Upper lobe of left lung (tissue), 6 donors: ENCODE data around the gene SULT1A1. TPM values are rescaled to one million over a fixed set of nuclear protein-coding genes. Genes with fewer than 3 reads are reported as not detected.
"Not testable (repeated sequence)": the region's sequence is repeated elsewhere in the genome, so short reads cannot be mapped to it uniquely, and the experiment has no call there.

Experiments
- ATAC-seq, 2 donors: fragments of 200-7000 bp; cut with Tn5 transposase; one replicate each; pipeline ENCODE4 v1.9.1; 2022; ENCODE audit warnings: mild to moderate bottlenecking in 2 of 2, moderate library complexity in 2 of 2; ENCODE audit not compliant: low FRiP score in 2 of 2
- DNase-seq, 2 donors: peaks; one replicate each; pipeline ENCODE4 v3.0.0-alpha.2; 2019 to 2020
- H3K27ac ChIP-seq, 4 donors: fragments of 200-600 bp; sonication (generic); one replicate each; pipeline ENCODE4 v1.5.1; 2016 to 2019
- H3K27me3 ChIP-seq, 4 donors: fragments of 200-600 bp; sonication (generic); one replicate each; pipeline ENCODE4 v1.5.1; 2017 to 2019
- H3K36me3 ChIP-seq, 4 donors: fragments of 200-600 bp; sonication (generic); one replicate each; pipeline ENCODE4 v1.5.1; 2016 to 2019
- H3K4me1 ChIP-seq, 4 donors: fragments of 200-600 bp; sonication (generic); one replicate each; pipeline ENCODE4 v1.5.1; 2018 to 2019
- H3K4me3 ChIP-seq, 4 donors: fragments of 200-600 bp; sonication (generic); one replicate each; pipeline ENCODE4 v1.5.1; 2017 to 2019; ENCODE audit warnings: mild to moderate bottlenecking in 2 of 4, moderate library complexity in 1 of 4
- H3K9me3 ChIP-seq, 4 donors: fragments of 200-600 bp; sonication (generic); one replicate each; pipeline ENCODE4 v1.5.1; 2018 to 2019
- CTCF ChIP-seq, 6 experiments: fragments of 450-650 bp in 4 of 6; fragments of 200-600 bp in 2 of 6; sonication (generic) in 2 of 6; IDR thresholded peaks; one replicate each; pipeline ENCODE4 v1.5.1; 2016 to 2019; ENCODE audit warnings: antibody characterized with exemption in 6 of 6
- EP300 ChIP-seq, 4 donors: sonication (generic); formaldehyde crosslinking; IDR thresholded peaks; one replicate each; pipeline ENCODE4 v1.5.1; 2017; ENCODE audit warnings: antibody characterized with exemption in 4 of 4, control low read depth in 2 of 4
- POLR2A ChIP-seq, 4 donors: fragments of 450-650 bp; IDR thresholded peaks; one replicate each; pipeline ENCODE4 v1.5.1; 2016 to 2017; ENCODE audit warnings: antibody characterized with exemption in 4 of 4, mild to moderate bottlenecking in 2 of 4
- POLR2AphosphoS5 ChIP-seq, 2 donors: sonication (generic); formaldehyde crosslinking; IDR thresholded peaks; one replicate each; pipeline ENCODE4 v1.5.1; 2017; ENCODE audit warnings: antibody characterized with exemption in 2 of 2
- WGBS, 2 donors: methylation state at CpG; one replicate each; pipeline ENCODE4 v1.1.5; 2017 to 2018; 5-methylcytosine and 5-hydroxymethylcytosine counted together
- total RNA-seq, 6 donors: library from RNA; depleted of rRNA in 4 of 6; stranded (reverse); fragments of >200 nt in 4 of 6; gene quantifications; one replicate each; pipeline versions ENCODE4 v1.1.0 to v1.2.1, GENCODE V29; 2016 to 2021
- donor health status: DM: no; HTN: no; CAD: no; lungs with moderate emphysema.
- donor health status: DM: no; HTN: yes; CAD: no; lungs with severe emphysema.

The SULT1A1 gene
- 100 to 1,000 TPM in 4 of 6 donors, 10 to 100 TPM in 2; 46.0 to 180 (median 124) TPM for total RNA-seq

DNA sequence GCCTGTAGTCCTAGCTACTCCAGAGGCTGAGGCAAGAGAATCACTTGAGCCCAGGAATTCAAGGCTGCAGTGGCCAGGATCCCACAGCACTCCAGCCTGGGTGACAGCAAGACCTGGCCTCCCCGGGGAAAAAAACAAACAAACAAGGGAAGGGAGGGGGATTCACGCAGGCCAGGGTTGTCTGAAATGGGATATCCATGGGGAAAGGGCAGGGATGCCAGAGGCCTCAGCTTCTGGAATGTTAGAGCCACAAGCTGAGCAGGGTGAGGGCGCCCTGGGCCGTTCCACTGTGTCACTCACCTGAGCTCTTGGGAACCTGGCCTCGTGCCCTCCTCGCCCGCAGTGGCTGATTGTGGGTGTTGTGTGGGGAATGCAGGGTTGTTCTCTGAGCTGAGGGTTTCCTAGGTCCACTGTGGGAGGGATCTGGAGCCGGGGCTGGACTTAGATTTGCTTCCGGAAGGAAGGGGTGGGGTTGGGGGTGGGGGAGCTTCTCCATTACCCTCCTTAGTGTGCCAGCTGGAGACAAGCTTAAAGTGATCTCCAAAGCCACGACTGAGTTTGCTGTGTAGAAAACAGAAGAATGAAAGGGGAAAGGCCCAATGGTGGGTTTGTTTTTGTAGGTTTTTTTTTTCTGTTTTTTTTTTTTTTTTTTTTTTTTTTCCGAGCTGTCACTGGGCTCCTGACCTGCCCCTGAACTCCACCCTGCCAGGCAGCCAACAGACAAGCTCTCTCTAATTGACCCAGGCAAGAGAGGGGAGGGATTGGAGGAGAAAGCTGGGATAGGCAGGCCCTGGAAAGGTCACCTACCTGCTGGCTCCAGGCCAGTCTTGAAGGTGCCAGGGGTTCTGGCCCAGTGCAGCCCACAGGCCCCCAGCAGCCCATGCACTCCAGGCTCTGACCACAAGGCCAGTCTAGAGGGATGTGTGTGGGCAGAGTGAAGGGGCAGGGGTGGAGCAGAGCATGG, at the start of gene SULT1A1:
Gene SULT1A1, minus strand, starts transcription at position 414 of the 964 bp plus-strand sequence. CDS start 1,189 bp downstream, outside the sequence.
- ATAC-seq (peak; percentile 84 to 86), DNase-seq (peak; percentile 87 to 93)
- no peaks in the 10 kb centered on the region for H3K27me3 ChIP-seq
- peak within 1 kb of the TSS; percentile 71 to 86 (median 82) for H3K27ac ChIP-seq
- TF ChIP-seq POLR2A (IDR thresholded peaks at IDR 0.05) (peak in 2 of 4 donors; percentile 20 to 54), CTCF (IDR thresholded peaks at IDR 0.05) (no peak), POLR2AphosphoS5 (IDR thresholded peaks at IDR 0.05) (peak; percentile 11 to 23)
- 9 to 17% methylated on average over 8 to 11 of the region's 11 CpGs for WGBS, 2 donors
- peak within 1 kb of the TSS; percentile 7 to 56 (median 45) for H3K4me3 ChIP-seq
- peaks cover 0 to 25% (median 20%) of the 10 kb centered on the region in 4 donors for H3K36me3 ChIP-seq
- H3K9me3 ChIP-seq, result no peaks in the 10 kb centered on the region
- peaks cover 32 to 39% (median 34%) of the 10 kb centered on the region in 4 donors for H3K4me1 ChIP-seq

DNA sequence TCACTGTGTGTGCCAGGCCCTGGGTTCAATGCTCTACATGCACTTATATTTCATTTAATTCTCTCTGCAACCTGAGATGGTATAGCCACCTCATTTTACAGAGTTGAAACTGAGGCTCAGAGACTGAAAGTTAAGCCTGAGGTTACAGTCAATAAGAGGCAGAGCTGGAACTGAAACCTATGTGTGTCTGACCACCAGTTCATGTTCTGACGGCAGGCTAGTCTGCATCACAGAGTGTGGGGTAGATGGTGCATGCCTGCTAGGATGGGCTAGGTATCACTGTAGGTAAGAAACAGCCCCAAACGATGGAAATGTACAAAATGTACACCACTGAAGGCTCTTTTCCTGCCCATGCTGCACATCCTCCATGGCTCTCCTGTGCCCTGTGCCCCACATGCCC, 30.1 kb upstream of the SULT1A1 start:
- H3K4me1 ChIP-seq, H3K27ac ChIP-seq, H3K9me3 ChIP-seq, DNase-seq, H3K27me3 ChIP-seq, ATAC-seq, H3K36me3 ChIP-seq, H3K4me3 ChIP-seq: not testable (repeated sequence)
- WGBS, 2 donors, result 56 to 71% methylated on average over 1 to 2 of the region's 2 CpGs

- not testable (repeated sequence) for H3K27ac ChIP-seq, H3K4me3 ChIP-seq, DNase-seq, ATAC-seq, H3K4me1 ChIP-seq, H3K27me3 ChIP-seq, H3K36me3 ChIP-seq, H3K9me3 ChIP-seq
- 77% methylated on average over 3 of the region's 5 CpGs; no CpG with 5 or more reads in 1 of the 2 donors for WGBS, 2 donors
These were observed 28.5 kb upstream of the SULT1A1 start for GRCh38 chr16:28638359-28638758.

- H3K4me3 ChIP-seq, ATAC-seq, DNase-seq, H3K36me3 ChIP-seq, H3K9me3 ChIP-seq, H3K4me1 ChIP-seq, H3K27ac ChIP-seq, H3K27me3 ChIP-seq: not testable (repeated sequence)
- 83 to 89% methylated on average over 1 of the region's 1 CpG for WGBS, 2 donors
These were observed 27.9 kb upstream of the SULT1A1 start, which contains the start of gene NPIPB8 for GRCh38 chr16:28637765-28638164. NPIPB8 (plus strand) TSS chr16:28638065; CDS start chr16:28638361, 296 bp downstream.

- not testable (repeated sequence) for H3K36me3 ChIP-seq, H3K27ac ChIP-seq, H3K27me3 ChIP-seq, H3K4me3 ChIP-seq, H3K4me1 ChIP-seq, DNase-seq, H3K9me3 ChIP-seq, ATAC-seq
- 37 to 73% methylated on average over 5 of the region's 5 CpGs for whole genome bisulfite sequencing, 2 donors
These were observed 26.4 kb upstream of the SULT1A1 start for GRCh38 chr16:28636093-28636823.

GRCh38 chr16:28630905-28631304, 21.1 kb upstream of the SULT1A1 start:
- H3K27me3 ChIP-seq, DNase-seq, H3K4me3 ChIP-seq, H3K9me3 ChIP-seq, ATAC-seq, H3K4me1 ChIP-seq, H3K36me3 ChIP-seq, H3K27ac ChIP-seq: not testable (repeated sequence)
- 77 to 78% methylated on average over 4 to 5 of the region's 5 CpGs for WGBS, 2 donors

- WGBS, 2 donors, result 1 to 19% methylated on average over 18 to 44 of the region's 68 CpGs
- no peaks in the 10 kb centered on the region for H3K27me3 ChIP-seq
- no peaks in the 10 kb centered on the region for H3K9me3 ChIP-seq
- no peaks in the 10 kb centered on the region for H3K36me3 ChIP-seq
- H3K27ac ChIP-seq, result peak overlapping the region; percentile 26 to 66 (median 34)
- H3K4me1 ChIP-seq, result peaks cover 0 to 21% (median 8%) of the 10 kb centered on the region in 4 donors
- ATAC-seq, result peak; percentile 88 to 90
- H3K4me3 ChIP-seq, result peak overlapping the region; percentile 29 to 68 (median 60)
- peak; percentile 73 to 92 for DNase-seq
- TF ChIP-seq POLR2A (IDR thresholded peaks at IDR 0.05) (peak in 1 of 4 donors; percentile 61), POLR2AphosphoS5 (IDR thresholded peaks at IDR 0.05) (peak in 1 of 2 donors; percentile 4), CTCF (IDR thresholded peaks at IDR 0.05) (peak in 2 of 6 experiments; percentile 6 to 10), EP300 (IDR thresholded peaks at IDR 0.05) (no peak)
These were observed 13.4 kb upstream of the SULT1A1 start for GRCh38 chr16:28623172-28623711.

- ATAC-seq, result peak; percentile 31 to 57
- 47 to 62% methylated on average over 18 of the region's 24 CpGs for WGBS, 2 donors
- H3K27me3 ChIP-seq, DNase-seq, H3K9me3 ChIP-seq, H3K36me3 ChIP-seq: not testable (repeated sequence)
- Histone ChIP-seq H3K4me3 (peak overlapping the region; percentile 29 to 68 (median 60)), H3K4me1 (peaks cover 0 to 21% (median 8%) of the 10 kb centered on the region in 4 donors), H3K27ac (peak overlapping the region in 3 of 4 donors; percentile 26 to 66 (median 33))
These were observed 12.8 kb upstream of the SULT1A1 start for GRCh38 chr16:28622532-28623171.
